MM.1S (cell line): ENCODE measurements around the gene MIPOL1.

Source experiments
- DNase-seq: peaks from one replicate; pipeline ENCODE4 v3.0.0-alpha.2; 2015
- H2AFZ ChIP-seq: fragments of 300-600 bp; sonication (generic); 2 replicates; pipeline ENCODE4 v1.6.0; 2016; ENCODE audit warnings: antibody characterized with exemption, low read length
- H3F3A ChIP-seq: fragments of 300-600 bp; sonication (generic); 2 replicates; pipeline ENCODE4 v1.6.1; 2016; ENCODE audit warnings: mild to moderate bottlenecking, antibody characterized with exemption, low read length, moderate library complexity, mixed read lengths; ENCODE audit not compliant: insufficient read depth
- H3K27ac ChIP-seq: fragments of 300-600 bp; sonication (generic); 2 replicates; pipeline ENCODE4 v1.5.1; 2016; ENCODE audit warnings: mild to moderate bottlenecking, low read length
- H3K27me3 ChIP-seq: fragments of 300-600 bp; sonication (generic); replicated peaks from 2 replicates; pipeline ENCODE4 v1.6.0; 2016; ENCODE audit warnings: low read length; ENCODE audit not compliant: insufficient read depth
- H3K36me3 ChIP-seq: fragments of 300-600 bp; sonication (generic); replicated peaks from 2 replicates; pipeline ENCODE4 v1.6.1; 2016; ENCODE audit warnings: mild to moderate bottlenecking, low read length, mixed read lengths; ENCODE audit not compliant: insufficient read depth
- H3K4me1 ChIP-seq: fragments of 300-600 bp; sonication (generic); 2 replicates; pipeline ENCODE4 v1.6.1; 2016; ENCODE audit warnings: low read length, mixed read lengths
- H3K4me2 ChIP-seq: fragments of 300-600 bp; sonication (generic); 2 replicates; pipeline ENCODE4 v1.6.0; 2016; ENCODE audit warnings: low read depth, low read length
- H3K4me3 ChIP-seq: fragments of 300-600 bp; sonication (generic); 2 replicates; pipeline ENCODE4 v1.5.1; 2016; ENCODE audit warnings: low read length, mixed read lengths
- H3K79me2 ChIP-seq: fragments of 300-600 bp; sonication (generic); 2 replicates; pipeline ENCODE4 v1.6.1; 2016; ENCODE audit warnings: mixed run types, low read length, mixed read lengths
- H3K9ac ChIP-seq: fragments of 300-600 bp; sonication (generic); 2 replicates; pipeline ENCODE4 v1.6.1; 2016; ENCODE audit warnings: low read length, mixed read lengths
- H3K9me2 ChIP-seq: fragments of 300-600 bp; sonication (generic); replicated peaks from 2 replicates; pipeline ENCODE4 v1.6.1; 2016; ENCODE audit warnings: mild to moderate bottlenecking, low read length, mixed read lengths; ENCODE audit not compliant: insufficient read depth
- H3K9me3 ChIP-seq: fragments of 300-600 bp; sonication (generic); replicated peaks from 2 replicates; pipeline ENCODE4 v1.6.1; 2016; ENCODE audit warnings: mild to moderate bottlenecking, low read length, mixed read lengths; ENCODE audit not compliant: insufficient read depth
- H4K20me1 ChIP-seq: fragments of 300-600 bp; sonication (generic); 2 replicates; pipeline ENCODE4 v1.6.1; 2016; ENCODE audit warnings: mild to moderate bottlenecking, low read length, moderate library complexity, mixed read lengths; ENCODE audit not compliant: insufficient read depth
- EZH2 ChIP-seq: fragments of 300-600 bp; sonication (generic); optimal IDR thresholded peaks from 2 replicates; pipeline ENCODE3; 2017; ENCODE audit warnings: low read depth, mild to moderate bottlenecking, antibody characterized with exemption, low read length, mixed read lengths
- EZH2phosphoT487 ChIP-seq: fragments of 300-600 bp; sonication (generic); IDR thresholded peaks from 2 replicates; pipeline ENCODE4 v1.6.1; 2018; ENCODE audit warnings: antibody characterized with exemption, low read length
- TF ChIP-seq, protein P1 (sequence below): fragments of 300-600 bp; sonication (generic); IDR thresholded peaks from 2 replicates; pipeline ENCODE4 v1.5.1; 2016; ENCODE audit warnings: antibody characterized with exemption, low read length, mixed read lengths

The MIPOL1 gene

DNA sequence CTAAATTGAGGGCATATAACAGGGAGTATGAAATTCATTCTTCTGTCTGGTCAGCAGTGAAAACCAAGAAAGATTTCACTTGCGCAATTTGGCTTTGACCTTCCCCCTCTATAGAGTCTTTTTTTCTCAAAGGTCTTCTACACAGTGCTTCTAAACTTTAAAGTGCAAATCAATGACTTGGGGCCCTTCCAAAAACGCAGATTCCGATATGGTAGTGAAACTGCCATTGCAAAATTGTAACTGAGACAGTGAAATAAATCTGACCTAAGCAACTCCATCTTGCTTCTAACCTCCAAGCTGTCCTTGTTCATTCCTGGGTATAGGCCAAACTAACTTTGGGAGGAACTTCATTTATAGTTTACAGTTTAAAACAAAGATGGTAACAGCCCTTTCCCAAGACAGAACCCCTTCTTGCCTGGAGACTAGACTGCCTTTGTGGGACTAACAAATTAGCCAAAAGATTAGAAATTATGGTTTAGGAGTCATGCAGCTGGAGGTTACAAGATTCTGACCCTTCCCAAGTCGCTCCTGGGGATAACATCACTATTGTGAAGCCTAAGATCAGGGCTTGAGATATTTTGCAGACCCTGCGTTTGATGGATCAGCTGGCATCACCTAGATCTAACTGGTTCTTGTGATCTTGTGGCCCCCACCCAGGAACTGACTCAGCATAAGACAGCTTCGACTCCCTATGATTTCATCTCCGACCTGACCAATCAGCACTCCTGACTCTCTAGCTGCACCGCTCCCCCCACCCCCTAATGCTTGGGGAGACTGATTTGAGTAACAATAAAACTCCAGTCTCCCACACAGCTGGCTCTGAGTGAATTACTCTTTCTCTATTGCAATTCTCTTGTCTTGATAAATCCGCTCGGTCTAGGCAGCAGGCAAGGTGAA is 30.3 kb upstream of the MIPOL1 start:
- H3K27ac ChIP-seq, result no peak overlapping the region
- no peak for DNase-seq
- TF ChIP-seq, protein P1, sequence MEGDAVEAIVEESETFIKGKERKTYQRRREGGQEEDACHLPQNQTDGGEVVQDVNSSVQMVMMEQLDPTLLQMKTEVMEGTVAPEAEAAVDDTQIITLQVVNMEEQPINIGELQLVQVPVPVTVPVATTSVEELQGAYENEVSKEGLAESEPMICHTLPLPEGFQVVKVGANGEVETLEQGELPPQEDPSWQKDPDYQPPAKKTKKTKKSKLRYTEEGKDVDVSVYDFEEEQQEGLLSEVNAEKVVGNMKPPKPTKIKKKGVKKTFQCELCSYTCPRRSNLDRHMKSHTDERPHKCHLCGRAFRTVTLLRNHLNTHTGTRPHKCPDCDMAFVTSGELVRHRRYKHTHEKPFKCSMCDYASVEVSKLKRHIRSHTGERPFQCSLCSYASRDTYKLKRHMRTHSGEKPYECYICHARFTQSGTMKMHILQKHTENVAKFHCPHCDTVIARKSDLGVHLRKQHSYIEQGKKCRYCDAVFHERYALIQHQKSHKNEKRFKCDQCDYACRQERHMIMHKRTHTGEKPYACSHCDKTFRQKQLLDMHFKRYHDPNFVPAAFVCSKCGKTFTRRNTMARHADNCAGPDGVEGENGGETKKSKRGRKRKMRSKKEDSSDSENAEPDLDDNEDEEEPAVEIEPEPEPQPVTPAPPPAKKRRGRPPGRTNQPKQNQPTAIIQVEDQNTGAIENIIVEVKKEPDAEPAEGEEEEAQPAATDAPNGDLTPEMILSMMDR, result no peak
- TF ChIP-seq EZH2phosphoT487 (no peak), EZH2 (no peak)
- H3K4me3 ChIP-seq, result no peak overlapping the region
- H3K79me2 ChIP-seq, result no peaks in the 10 kb centered on the region
- no peak overlapping the region for H2AFZ ChIP-seq
- H3K27me3 ChIP-seq, result no peaks in the 10 kb centered on the region
- H3K4me1 ChIP-seq, result no peaks in the 10 kb centered on the region
- no peak overlapping the region for H3K4me2 ChIP-seq
- no peaks in the 10 kb centered on the region for H3K36me3 ChIP-seq
- no peaks in the 10 kb centered on the region for H3K9me3 ChIP-seq
- no peaks in the 10 kb centered on the region for H3F3A ChIP-seq
- H3K9me2 ChIP-seq, result no peaks in the 10 kb centered on the region
- H3K9ac ChIP-seq, result no peak overlapping the region
- no peaks in the 10 kb centered on the region for H4K20me1 ChIP-seq

DNA sequence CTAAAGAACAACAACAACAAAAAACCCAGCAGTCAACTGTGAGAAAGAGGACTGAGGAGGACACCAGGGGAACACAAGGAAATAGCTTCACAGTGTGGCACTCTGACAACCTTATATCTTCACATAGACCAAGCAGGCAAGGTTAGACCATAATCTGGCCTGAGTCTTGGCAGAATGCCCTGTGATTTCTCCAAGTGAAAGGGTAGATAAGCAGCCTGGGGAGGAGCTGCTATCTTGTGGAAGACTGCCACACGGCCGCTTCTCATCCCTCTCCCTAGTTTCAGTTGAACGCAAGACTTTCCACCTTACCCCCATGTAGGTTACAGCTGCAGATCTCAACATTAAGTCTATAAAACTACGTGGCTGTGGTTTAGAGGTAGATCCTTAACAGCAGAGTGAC is 29.0 kb upstream of the MIPOL1 start:
- Histone ChIP-seq H3K36me3 (no peaks in the 10 kb centered on the region), H3K9me2 (no peaks in the 10 kb centered on the region), H3K4me3 (no peak overlapping the region), H3K79me2 (no peaks in the 10 kb centered on the region), H3K27ac (no peak overlapping the region), H3K9ac (no peak overlapping the region), H3F3A (no peaks in the 10 kb centered on the region), H3K27me3 (no peaks in the 10 kb centered on the region), H3K4me1 (no peaks in the 10 kb centered on the region), H2AFZ (no peak overlapping the region), H3K4me2 (no peak overlapping the region), H3K9me3 (no peaks in the 10 kb centered on the region), H4K20me1 (no peaks in the 10 kb centered on the region)
- no peak for TF ChIP-seq EZH2
- TF ChIP-seq, protein P1, result no peak
- no peak for TF ChIP-seq EZH2phosphoT487
- no peak for DNase-seq

DNA sequence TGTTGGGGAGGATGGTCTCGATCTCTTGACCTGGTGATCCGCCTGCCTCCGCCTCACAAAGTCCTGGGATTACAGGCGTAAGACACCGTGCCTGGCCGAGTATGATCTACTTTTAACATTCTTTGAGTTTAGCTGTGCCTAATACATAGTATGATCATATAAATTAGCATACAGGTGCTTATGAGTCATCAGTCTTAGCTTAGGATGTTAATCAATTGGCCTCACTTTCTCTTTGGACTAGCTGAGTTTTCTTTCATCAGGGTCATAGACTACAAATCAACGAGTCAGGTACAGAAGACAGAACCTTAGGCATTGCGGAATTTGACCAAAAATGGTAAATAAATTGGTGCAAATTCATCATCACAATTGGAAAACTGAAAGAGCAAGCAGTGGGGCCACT is 27.5 kb upstream of the MIPOL1 start:
- Histone ChIP-seq H3K36me3 (no peaks in the 10 kb centered on the region), H3K9me2 (no peaks in the 10 kb centered on the region), H4K20me1 (no peaks in the 10 kb centered on the region), H3K79me2 (no peaks in the 10 kb centered on the region), H3F3A (no peaks in the 10 kb centered on the region), H3K9ac (no peak overlapping the region), H3K4me1 (no peaks in the 10 kb centered on the region), H3K4me2 (no peak overlapping the region), H3K27me3 (no peaks in the 10 kb centered on the region), H3K4me3 (no peak overlapping the region), H3K27ac (no peak overlapping the region), H2AFZ (no peak overlapping the region), H3K9me3 (no peaks in the 10 kb centered on the region)
- DNase-seq, result no peak
- TF ChIP-seq EZH2phosphoT487 (no peak), EZH2 (no peak)
- TF ChIP-seq, protein P1, result no peak
